Activated naive CD8-positive, alpha-beta T cell treated with anti-CD3 and anti-CD28 coated beads, Interleukin-2, amount 10 ng/mL, durations not matched to agents 7 days and 5 days (primary cell): ENCODE results near the gene HLCS. TPM values are rescaled to one million over a fixed set of nuclear protein-coding genes. Genes with fewer than 3 reads are reported as not detected.

Experiments used
- ATAC-seq: fragments of 150-1000 bp; cut with Tn5 transposase; one replicate; pipeline ENCODE4 v1.10.0; 2021; ENCODE audit warnings: low read depth, moderate library complexity
- POLR2A ChIA-PET: fragments of 350-600 bp; sonication (Branson Sonifier 250); formaldehyde crosslinking; loops from one replicate; lab custom pipeline; 2021; ENCODE audit warnings: antibody characterized with exemption; lab: Charles Lee
- DNase-seq: peaks from one replicate; pipeline ENCODE4 v3.0.0; 2021
- H3K27ac Mint-ChIP-seq: one replicate; pipeline ENCODE4 v1.8.0; 2022; ENCODE audit warnings: mild to moderate bottlenecking, mixed read lengths
- H3K27me3 Mint-ChIP-seq: one replicate; pipeline ENCODE4 v1.8.0; 2022; ENCODE audit warnings: mild to moderate bottlenecking, moderate library complexity, mixed read lengths
- H3K36me3 Mint-ChIP-seq: one replicate; pipeline ENCODE4 v1.8.0; 2021; ENCODE audit warnings: mild to moderate bottlenecking, mixed read lengths
- H3K4me1 Mint-ChIP-seq: one replicate; pipeline ENCODE4 v1.8.0; 2021; ENCODE audit warnings: mixed read lengths
- H3K4me3 Mint-ChIP-seq: one replicate; pipeline ENCODE4 v1.8.0; 2022; ENCODE audit warnings: mild to moderate bottlenecking, moderate library complexity, mixed read lengths
- H3K9me3 Mint-ChIP-seq: one replicate; pipeline ENCODE4 v1.8.0; 2021; ENCODE audit warnings: mixed read lengths
- total RNA-seq, 2 experiments: library from RNA; stranded (reverse); gene quantifications; one replicate each; pipeline ENCODE4 v1.2.3, GENCODE V29; 2021

Gene HLCS
- total RNA-seq, 2 experiments from 2014 or later = 17.4 to 17.8 TPM

DNA sequence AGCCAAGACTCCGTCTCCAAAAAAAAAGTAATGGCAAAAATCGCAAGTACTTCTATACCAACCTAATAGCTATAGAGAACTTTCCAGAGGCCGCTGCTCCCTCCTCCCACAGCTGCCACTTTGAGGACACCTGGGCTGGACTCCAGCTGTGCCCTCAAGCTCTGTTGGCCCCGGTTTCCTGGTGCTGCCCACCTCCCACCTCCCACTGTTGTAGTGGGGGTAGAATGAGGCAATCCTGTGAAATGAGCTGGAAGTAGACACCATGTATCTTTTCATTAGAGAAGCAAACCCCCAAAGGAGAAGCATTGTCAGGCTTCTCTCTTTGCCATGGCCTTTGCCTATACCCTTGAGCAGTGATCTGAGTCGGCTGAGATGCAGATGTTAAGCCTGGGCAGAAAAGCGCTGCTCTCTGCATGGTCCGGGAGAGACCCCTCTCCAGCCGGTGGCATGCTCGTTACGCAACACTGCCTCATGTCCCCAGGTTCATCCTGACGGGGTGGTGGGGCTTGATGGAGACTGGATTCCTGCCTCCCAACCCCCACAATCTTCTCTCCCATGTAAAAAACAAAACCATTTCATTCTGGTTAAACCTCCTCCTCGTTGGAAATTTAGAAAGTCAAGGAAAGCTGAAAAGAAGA, 227.9 kb downstream of the HLCS start:
- DNase-seq (no peak), ATAC-seq (no peak)
- Mint-ChIP-seq H3K27ac (no peak overlapping the region), H3K4me1 (no peaks in the 10 kb centered on the region), H3K27me3 (peaks cover 11% of the 10 kb centered on the region), H3K4me3 (no peak overlapping the region), H3K36me3 (no peaks in the 10 kb centered on the region), H3K9me3 (peaks cover 2% of the 10 kb centered on the region)
- POLR2A ChIA-PET = no interaction called here

GRCh38 chr21:36735724-36736320, 230.6 kb downstream of the HLCS start:
- POLR2A ChIA-PET = no interaction called here

DNA sequence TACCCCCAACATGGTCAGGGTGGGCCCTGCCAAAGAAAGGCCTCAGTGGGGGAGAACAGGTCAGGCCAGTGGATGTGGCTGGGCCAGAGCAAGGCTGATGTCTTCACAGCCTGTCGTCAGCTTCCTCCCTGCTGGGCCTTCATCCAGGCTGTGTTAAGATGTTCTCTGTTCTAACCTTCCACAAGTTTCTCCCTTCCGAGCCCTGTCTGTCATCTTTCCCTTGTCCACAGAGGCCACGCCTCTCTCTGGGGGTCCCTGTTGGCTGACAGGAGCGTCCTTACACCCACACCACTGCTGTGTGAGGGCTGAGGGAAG, 231.3 kb downstream of the HLCS start:
- no peaks in the 10 kb centered on the region for H3K36me3 Mint-ChIP-seq
- POLR2A ChIA-PET = no interaction called here
- DNase-seq (no peak), ATAC-seq (no peak)
- H3K4me1 Mint-ChIP-seq = no peaks in the 10 kb centered on the region
- H3K9me3 Mint-ChIP-seq = peaks cover 2% of the 10 kb centered on the region
- H3K27ac Mint-ChIP-seq = no peak overlapping the region
- no peak overlapping the region for H3K4me3 Mint-ChIP-seq
- peaks cover 6% of the 10 kb centered on the region for H3K27me3 Mint-ChIP-seq

More at GRCh38 chr21:36735724-36736320, 230.6 kb downstream of the HLCS start:
- DNase-seq (no peak), ATAC-seq (no peak)
- no peak overlapping the region for H3K27ac Mint-ChIP-seq
- H3K9me3 Mint-ChIP-seq = peaks cover 2% of the 10 kb centered on the region
- H3K27me3 Mint-ChIP-seq = peaks cover 9% of the 10 kb centered on the region
- H3K4me3 Mint-ChIP-seq = no peak overlapping the region
- H3K4me1 Mint-ChIP-seq = no peaks in the 10 kb centered on the region
- no peaks in the 10 kb centered on the region for H3K36me3 Mint-ChIP-seq

DNA sequence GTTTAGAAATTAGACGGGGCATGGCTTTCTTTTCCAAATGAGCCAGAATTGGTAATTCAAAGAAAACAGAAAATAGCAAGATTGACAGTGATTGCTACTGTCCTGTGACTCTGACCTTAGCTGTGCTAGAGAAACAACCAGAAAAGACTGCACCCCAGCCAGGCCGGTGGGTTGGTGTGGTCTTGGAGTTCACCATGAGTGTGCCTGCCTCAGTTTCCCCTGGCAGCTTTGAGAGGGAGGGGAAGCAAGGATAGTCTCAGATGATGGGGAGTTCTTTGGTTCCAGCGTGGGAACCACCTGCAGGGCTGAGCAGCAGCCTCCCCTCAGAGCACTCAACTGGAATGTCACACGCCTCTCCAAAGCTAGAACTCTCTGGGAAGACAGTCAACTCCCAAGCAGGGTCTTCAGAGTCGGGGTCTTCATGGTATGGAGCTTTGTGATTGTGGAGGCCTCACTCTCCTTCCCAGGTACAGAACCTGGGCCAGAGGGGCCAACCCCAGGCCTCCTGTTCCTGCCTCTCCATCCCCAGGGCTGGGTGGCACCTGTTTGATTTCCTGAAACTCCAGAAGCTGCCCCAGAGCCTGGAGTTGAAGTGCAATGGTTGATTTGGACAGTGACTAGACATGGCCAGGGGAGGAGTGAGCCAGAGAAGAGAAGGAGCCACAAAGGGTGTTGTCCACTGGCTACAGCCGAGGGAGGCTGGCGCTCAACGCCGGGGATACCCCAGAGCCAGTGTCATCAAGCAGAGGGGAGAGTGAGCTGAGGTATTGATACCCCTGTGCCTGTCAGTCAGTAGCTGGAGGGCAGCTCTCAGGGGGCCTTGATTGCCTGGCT, 231.9 kb downstream of the HLCS start:
- Mint-ChIP-seq H3K27ac (no peak overlapping the region), H3K9me3 (peaks cover 2% of the 10 kb centered on the region), H3K4me1 (no peaks in the 10 kb centered on the region), H3K27me3 (peaks cover 4% of the 10 kb centered on the region), H3K36me3 (no peaks in the 10 kb centered on the region), H3K4me3 (no peak overlapping the region)
- ATAC-seq = no peak
- POLR2A ChIA-PET = no interaction called here
- no peak for DNase-seq

DNA sequence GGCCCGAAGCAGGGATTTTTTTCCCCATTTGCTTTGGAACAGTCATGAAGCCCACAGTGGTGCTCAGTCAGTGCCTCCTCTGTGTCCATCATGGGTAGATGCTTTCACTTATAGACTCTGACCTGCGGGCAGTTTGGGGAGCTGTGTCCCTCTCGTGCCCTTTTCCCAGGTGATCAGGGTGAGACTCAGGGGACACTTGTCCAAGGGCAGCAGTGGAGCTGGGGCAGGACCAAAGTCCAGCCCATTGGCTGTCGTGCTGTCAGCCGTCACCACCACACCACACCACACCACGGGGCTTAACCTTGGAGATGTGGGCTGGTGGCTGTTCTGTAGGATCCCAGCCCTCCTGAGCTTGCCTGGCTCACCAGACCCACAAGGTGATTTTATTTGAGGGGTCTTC, 232.6 kb downstream of the HLCS start:
- DNase-seq = no peak
- peaks cover 4% of the 10 kb centered on the region for H3K27me3 Mint-ChIP-seq
- no peak overlapping the region for H3K27ac Mint-ChIP-seq
- POLR2A ChIA-PET = no interaction called here
- H3K4me1 Mint-ChIP-seq = no peaks in the 10 kb centered on the region
- no peak overlapping the region for H3K4me3 Mint-ChIP-seq
- H3K36me3 Mint-ChIP-seq = no peaks in the 10 kb centered on the region
- ATAC-seq = no peak
- H3K9me3 Mint-ChIP-seq = peaks cover 2% of the 10 kb centered on the region

- POLR2A ChIA-PET = no interaction called here
- Mint-ChIP-seq H3K4me3 (no peak overlapping the region), H3K36me3 (no peaks in the 10 kb centered on the region), H3K27me3 (peaks cover 2% of the 10 kb centered on the region), H3K27ac (no peak overlapping the region), H3K4me1 (no peaks in the 10 kb centered on the region), H3K9me3 (peaks cover 2% of the 10 kb centered on the region)
- DNase-seq (no peak), ATAC-seq (no peak)
Measured at GRCh38 chr21:36732761-36733160, 233.7 kb downstream of the HLCS start.

DNA sequence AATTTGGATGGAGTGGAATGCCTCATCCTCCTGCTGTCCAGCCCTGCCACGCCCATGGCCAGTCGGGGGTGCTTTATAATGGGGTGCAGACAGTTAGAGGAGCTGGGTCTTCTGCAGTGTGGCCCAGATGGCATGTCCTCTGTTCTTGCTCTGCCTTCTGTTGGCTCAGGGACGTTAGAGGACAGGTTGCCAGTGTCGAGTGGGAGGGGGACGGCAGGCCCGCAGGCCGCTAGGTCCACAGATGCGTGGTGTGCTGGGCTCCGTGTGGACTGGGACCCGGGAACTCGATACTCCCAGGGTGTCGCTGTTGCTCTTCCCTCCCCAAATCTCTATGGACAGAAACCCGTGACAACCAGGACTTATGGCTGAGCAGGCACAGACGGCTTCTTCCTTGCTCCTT, 234.3 kb downstream of the HLCS start:
- Mint-ChIP-seq H3K27ac (no peak overlapping the region), H3K4me1 (no peaks in the 10 kb centered on the region), H3K36me3 (no peaks in the 10 kb centered on the region), H3K27me3 (peaks cover 2% of the 10 kb centered on the region), H3K9me3 (peaks cover 2% of the 10 kb centered on the region), H3K4me3 (no peak overlapping the region)
- POLR2A ChIA-PET = no interaction called here
- DNase-seq = no peak
- no peak for ATAC-seq

DNA sequence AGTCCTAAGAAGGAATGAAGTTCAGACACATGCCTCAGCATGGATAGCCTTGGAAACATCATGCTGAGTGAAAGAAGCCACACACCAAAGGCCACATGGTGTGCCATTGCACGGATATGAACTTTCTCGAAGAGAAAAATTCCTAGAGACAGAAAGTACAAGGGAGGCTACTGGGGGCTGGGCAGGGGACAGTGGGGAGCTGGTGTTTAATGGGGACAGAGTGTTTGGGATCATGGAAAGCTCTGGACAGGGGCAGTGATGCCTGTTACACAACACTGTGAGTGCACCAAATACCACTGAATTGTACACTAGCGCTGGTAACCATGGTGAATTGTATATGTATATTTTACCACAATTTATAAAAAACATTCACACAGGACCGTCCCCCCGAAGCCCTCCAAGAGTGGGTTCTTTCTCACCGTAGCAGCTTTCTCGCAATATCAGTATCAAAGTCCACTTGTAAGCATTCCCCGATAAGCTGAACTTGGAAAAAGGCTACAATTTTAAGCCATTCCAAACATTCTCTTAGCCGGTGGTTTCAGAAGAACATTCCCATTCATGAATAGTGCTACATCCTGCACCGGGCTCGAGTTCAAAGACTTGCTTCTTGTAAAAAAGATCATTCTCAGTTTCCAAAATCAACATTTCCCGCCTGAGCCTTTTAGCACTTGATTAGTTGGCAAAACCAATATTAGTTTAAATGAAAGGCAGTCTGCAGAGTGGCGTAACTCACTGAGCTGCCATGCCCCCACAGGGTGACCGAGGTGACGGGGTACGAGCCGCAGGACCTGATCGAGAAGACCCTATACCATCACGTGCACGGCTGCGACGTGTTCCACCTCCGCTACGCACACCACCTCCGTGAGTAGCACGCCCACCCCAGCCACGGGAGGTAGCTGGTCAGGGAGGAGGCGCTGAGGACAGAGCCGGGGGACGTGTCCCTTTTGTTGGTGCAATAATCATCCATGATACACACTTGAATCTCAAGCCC, 235.9 kb downstream of the HLCS start:
- peaks cover 2% of the 10 kb centered on the region for H3K9me3 Mint-ChIP-seq
- H3K27me3 Mint-ChIP-seq = no peaks in the 10 kb centered on the region
- DNase-seq = no peak
- no peaks in the 10 kb centered on the region for H3K36me3 Mint-ChIP-seq
- ATAC-seq = no peak
- no peak overlapping the region for H3K27ac Mint-ChIP-seq
- no peaks in the 10 kb centered on the region for H3K4me1 Mint-ChIP-seq
- no peak overlapping the region for H3K4me3 Mint-ChIP-seq
- POLR2A ChIA-PET = no interaction called here

- H3K4me3 Mint-ChIP-seq = no peak overlapping the region
- ATAC-seq (no peak), DNase-seq (no peak)
- no peaks in the 10 kb centered on the region for H3K36me3 Mint-ChIP-seq
- no peaks in the 10 kb centered on the region for H3K27me3 Mint-ChIP-seq
- POLR2A ChIA-PET = no interaction called here
- no peaks in the 10 kb centered on the region for H3K4me1 Mint-ChIP-seq
- H3K9me3 Mint-ChIP-seq = no peaks in the 10 kb centered on the region
- H3K27ac Mint-ChIP-seq = no peak overlapping the region
Measured at GRCh38 chr21:36729310-36729970, 237.0 kb downstream of the HLCS start.

DNA sequence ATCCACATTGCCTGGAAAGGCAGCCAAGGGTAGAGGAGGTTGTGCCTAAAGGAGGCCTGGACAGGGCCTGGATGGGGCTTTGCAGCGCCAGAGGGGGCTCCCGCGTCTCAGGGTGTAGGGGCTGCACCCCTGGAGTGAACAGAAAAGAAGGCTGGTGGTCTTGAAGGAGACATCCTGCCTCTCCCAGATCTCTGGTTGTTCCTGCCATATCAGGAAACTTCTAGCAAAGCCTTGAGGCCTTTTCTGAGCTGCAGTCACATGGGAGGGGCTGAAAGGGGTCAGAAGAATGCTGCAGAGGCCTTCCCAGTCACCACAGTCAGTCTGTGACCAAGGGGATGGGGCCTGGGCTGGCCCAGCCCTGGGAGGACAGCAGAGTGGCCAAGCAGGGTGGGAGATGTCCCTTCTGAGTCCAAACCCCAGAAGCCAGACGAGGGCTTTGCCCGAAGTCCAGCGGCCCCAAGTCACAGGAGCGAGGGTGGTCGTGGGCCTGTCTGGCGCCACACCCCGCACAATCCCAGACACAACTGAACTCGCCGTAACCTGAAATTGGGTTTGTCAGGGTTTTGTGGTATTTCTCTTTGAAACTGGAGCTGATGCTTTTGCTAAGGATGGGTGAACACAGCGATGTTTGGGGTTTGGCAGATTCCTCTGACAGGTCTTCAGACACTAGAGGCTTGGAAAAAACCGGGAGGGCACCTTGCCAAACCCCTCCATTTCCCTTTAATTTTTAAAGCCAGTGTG, 237.9 kb downstream of the HLCS start:
- H3K36me3 Mint-ChIP-seq = no peaks in the 10 kb centered on the region
- POLR2A ChIA-PET = no interaction called here
- no peak overlapping the region for H3K27ac Mint-ChIP-seq
- H3K9me3 Mint-ChIP-seq = no peaks in the 10 kb centered on the region
- DNase-seq (no peak), ATAC-seq (no peak)
- H3K4me3 Mint-ChIP-seq = no peak overlapping the region
- no peaks in the 10 kb centered on the region for H3K27me3 Mint-ChIP-seq
- H3K4me1 Mint-ChIP-seq = no peaks in the 10 kb centered on the region

DNA sequence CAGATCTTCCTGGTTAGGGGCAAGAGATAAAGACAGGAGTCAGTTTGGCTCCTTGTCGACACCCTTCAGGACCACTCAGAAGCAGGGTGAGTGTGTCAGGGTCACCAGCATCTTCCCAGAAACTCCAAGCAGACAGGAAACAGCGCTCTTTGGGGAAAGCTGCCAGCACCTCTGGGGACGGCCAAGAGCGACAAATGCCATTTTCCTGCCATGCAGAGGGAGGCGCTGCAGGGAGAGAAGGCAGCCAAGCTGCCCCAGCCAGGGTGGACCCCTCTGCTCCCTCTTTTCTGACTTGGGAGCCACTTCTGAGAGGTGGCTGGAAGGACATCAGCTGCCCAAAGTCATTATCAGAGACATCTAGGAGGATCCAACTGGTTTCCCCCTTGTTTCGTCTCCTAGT, 238.6 kb downstream of the HLCS start:
- H3K9me3 Mint-ChIP-seq = no peaks in the 10 kb centered on the region
- no peak overlapping the region for H3K4me3 Mint-ChIP-seq
- H3K27ac Mint-ChIP-seq = no peak overlapping the region
- no peaks in the 10 kb centered on the region for H3K36me3 Mint-ChIP-seq
- DNase-seq (no peak), ATAC-seq (no peak)
- no peaks in the 10 kb centered on the region for H3K4me1 Mint-ChIP-seq
- no peaks in the 10 kb centered on the region for H3K27me3 Mint-ChIP-seq
- POLR2A ChIA-PET = no interaction called here

GRCh38 chr21:36725793-36726386, 240.6 kb downstream of the HLCS start:
- no peaks in the 10 kb centered on the region for H3K36me3 Mint-ChIP-seq
- no peak overlapping the region for H3K27ac Mint-ChIP-seq
- peaks cover 3% of the 10 kb centered on the region for H3K27me3 Mint-ChIP-seq
- DNase-seq = no peak
- ATAC-seq = no peak
- H3K9me3 Mint-ChIP-seq = no peaks in the 10 kb centered on the region
- no peaks in the 10 kb centered on the region for H3K4me1 Mint-ChIP-seq
- POLR2A ChIA-PET = no interaction called here
- H3K4me3 Mint-ChIP-seq = no peak overlapping the region
